ENCODE results near the gene PRAMEF13.
"Not testable (repeated sequence)": the region's sequence is repeated elsewhere in the genome, so short reads cannot be mapped to it uniquely, and the experiment has no call there.

The PRAMEF13 gene

DNA sequence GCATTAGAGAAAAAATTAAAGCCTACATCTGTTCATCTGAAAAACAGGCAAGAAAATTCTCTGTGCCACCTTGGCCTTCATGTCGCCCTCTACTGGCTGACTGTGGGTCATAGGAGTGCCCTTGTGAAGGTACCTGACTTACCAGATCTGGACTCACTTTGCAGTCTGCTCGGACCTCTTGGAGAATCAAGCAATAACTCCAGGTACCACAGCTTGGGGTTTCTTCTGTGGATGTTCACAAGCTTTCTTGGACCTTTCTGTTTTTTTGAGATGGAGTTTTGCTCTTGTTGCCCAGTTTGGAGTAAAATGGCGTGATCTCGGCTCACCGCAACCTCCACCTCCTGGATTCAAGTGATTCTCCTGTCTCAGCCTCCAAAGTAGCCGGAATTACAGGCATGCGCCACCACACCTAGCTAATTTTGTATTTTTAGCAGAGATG lies 27.2 kb upstream of the PRAMEF13 start:
- Histone ChIP-seq H3K4me3 (no peak overlapping the region), H3K27ac (no peak overlapping the region), H3K4me2 (no peak overlapping the region), H3K9me3 (replicated peaks in 1 of 11) (no peaks in the 10 kb centered on the region), H3K4me1 (no peaks in the 10 kb centered on the region), H3K36me3 (no peaks in the 10 kb centered on the region), H3K9ac (no peak overlapping the region), H3K27me3 (no peaks in the 10 kb centered on the region), H4K20me1 (no peaks in the 10 kb centered on the region)
- TF ChIP-seq Cebpa-rat (IDR thresholded peaks at IDR 0.05), result no peak

DNA sequence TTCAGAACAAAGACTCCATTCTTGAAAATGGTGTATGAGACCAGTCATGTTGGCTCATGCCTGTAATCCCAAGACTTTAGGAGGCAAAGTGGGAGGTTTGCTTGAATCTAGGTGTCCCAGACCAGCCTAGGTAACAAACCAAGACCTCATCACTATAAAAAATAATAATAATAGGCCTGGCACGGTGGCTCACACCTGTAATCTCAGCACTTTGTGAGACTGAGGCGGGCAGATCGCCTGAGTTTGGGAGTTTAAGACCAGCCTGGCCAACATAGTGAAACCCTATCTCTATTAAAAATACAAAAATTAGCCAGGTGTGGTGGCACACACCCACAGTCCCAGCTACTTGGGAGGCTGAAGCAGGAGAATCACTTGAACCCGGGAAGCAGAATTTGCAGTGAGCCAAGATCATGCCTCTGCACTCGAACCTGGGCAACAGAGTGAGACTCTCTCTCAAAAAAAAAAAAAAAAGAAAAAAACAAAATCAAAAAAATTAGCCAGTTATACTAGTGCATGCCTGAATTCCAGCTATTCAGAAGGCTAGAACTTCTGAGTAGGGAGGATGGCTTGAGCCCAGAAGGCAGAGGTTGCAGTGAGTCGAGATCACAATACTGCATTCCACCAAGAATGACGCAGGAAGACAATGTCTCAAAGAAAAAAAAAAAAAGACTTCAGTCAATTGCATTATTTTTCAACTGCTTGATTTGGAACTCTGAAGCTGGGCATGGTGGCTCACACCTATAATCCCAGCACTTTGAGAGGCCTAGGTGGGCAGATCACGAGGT lies 26.3 kb upstream of the PRAMEF13 start:
- H3K4me1 ChIP-seq; H3K9me3 ChIP-seq (replicated peaks in 1 of 11); H4K20me1 ChIP-seq; H3K27me3 ChIP-seq; H3K9ac ChIP-seq; H3K4me2 ChIP-seq; H3K36me3 ChIP-seq; H3K27ac ChIP-seq; H3K4me3 ChIP-seq: not testable (repeated sequence)

DNA sequence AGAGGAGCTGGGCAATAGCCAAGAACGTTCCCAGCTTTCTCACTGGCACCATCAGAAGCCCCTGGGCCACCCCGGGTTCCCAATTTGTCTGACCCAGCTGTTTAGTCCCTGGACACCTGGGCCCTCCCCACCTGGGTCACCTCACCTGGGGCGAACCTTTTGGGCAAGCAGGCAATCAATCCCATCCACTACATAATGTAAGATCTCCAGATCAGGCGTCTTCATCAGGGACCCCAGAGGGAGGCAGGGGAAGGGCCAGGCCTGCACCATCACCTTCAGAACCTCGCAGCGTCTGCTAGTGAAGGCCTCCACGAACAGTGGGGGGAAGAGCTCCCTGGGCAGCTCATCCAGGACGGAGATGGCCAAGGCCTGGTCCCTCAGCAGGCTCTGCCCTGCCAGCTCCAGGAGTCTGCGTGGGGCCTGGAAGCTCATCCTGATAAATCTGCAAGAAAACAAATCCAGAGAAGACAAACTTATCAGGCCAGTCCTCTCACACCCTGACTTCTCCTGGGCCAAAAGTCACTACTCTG lies 24.5 kb upstream of the PRAMEF13 start, which contains the start of gene PRAMEF18:
TSS of gene PRAMEF18 (minus strand) at position 480 of the 530 bp plus-strand sequence. CDS start at position 432, 48 bp downstream.
- H3K9ac ChIP-seq; H3K9me3 ChIP-seq (replicated peaks in 1 of 11); H3K4me2 ChIP-seq; H4K20me1 ChIP-seq; H3K27me3 ChIP-seq; H3K36me3 ChIP-seq; H3K4me1 ChIP-seq; H3K4me3 ChIP-seq; H3K27ac ChIP-seq: not testable (repeated sequence)

DNA sequence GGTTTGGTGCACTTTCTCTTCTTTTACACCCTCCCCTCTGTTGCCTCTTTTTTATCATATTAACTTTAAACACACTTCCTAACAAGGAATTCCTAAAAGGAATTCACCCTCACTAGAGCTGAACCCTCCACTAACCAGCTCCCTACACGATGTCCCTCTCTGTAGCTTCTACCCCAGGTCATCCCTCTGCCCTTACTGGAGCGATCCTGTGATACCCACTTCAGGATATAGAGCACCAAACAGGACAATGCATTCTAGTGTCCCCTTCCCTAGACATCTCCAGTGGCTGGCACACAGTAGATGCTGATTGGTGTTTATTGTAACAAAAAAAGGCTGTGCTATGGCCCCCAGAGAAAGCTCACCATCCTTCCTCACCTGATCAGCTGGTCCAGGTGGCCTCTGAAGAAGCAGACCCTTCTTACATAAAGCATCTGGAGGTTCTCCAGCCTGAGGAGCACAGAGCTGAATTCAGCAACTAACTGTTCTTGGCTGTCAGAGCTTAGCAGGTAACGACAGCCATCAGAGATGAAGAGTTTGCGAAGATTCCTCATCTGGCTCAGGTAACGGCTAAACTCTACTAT lies 23.4 kb upstream of the PRAMEF13 start:
- Histone ChIP-seq H3K36me3 (no peaks in the 10 kb centered on the region), H3K27me3 (no peaks in the 10 kb centered on the region), H3K4me1 (no peaks in the 10 kb centered on the region), H3K27ac (no peak overlapping the region), H4K20me1 (no peaks in the 10 kb centered on the region), H3K4me3 (no peak overlapping the region), H3K9me3 (replicated peaks in 1 of 11) (no peaks in the 10 kb centered on the region), H3K9ac (no peak overlapping the region), H3K4me2 (no peak overlapping the region)
- no peak for TF ChIP-seq Cebpa-rat (IDR thresholded peaks at IDR 0.05)

DNA sequence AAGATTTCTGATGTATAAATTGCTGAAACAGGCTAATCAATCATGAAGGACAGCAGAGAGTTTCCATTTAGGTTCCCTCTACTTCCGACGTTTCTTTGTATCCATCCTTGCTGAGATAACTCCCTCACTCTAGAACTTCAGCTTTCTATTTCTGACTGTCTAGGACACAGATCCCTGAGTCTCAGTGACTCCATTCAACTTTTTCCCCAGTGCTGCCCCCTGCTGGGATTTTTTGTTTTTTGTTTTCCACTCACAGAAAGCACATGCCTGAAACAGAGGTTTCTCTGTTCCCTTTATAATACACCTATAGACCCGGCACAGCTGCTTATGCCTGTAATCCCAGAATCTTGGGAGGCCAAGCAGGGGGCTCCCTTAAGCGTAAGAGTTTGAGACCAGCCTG lies 21.6 kb upstream of the PRAMEF13 start:
- not testable (repeated sequence) for H3K9me3 ChIP-seq (replicated peaks in 1 of 11); H3K27me3 ChIP-seq; H3K36me3 ChIP-seq; H3K9ac ChIP-seq; H3K4me3 ChIP-seq; H3K4me1 ChIP-seq; H4K20me1 ChIP-seq; H3K4me2 ChIP-seq; H3K27ac ChIP-seq

DNA sequence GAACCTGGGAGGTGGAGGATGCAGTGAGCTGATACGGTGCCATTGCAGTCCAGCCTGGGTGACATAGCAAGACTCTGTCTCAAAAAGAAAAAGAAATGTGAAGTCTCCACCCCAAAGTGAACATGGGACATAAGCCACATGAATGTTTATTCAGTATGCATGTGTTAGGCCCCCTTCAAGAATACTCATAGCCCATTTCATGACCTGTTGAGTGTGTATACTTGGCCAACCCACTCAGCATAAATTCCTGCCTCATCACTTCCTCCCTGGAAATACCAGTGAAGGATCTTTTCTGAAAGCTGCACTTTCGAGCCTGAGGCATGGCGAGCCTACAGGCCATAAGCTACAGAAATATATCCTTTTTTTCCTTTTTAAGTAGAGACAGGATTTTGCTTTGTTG lies 18.0 kb upstream of the PRAMEF13 start:
- H3K9ac ChIP-seq; H3K4me1 ChIP-seq; H3K36me3 ChIP-seq; H3K9me3 ChIP-seq (replicated peaks in 1 of 11); H3K4me2 ChIP-seq; H3K27me3 ChIP-seq; H3K27ac ChIP-seq; H4K20me1 ChIP-seq; H3K4me3 ChIP-seq: not testable (repeated sequence)

DNA sequence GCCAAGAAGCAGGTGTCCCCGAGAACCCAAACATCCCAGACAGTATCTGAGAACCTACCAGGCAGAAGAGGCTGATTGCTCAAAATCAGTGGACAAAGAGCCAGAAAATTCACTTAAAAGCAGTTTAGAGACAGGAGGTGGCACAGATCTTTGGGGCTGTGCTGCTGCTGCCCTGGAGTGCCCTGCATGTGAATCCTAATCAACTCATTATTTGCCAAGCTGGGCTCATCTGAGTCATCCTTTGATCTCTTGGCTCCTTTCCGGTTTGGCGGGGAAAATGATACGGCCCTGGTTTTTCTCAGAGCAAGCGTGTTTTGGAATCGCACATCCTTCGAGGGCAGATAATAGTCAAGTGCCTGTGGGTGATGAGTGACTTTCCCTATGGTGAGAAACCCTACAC lies 15.4 kb upstream of the PRAMEF13 start:
- not testable (repeated sequence) for H3K4me1 ChIP-seq; H3K9me3 ChIP-seq (replicated peaks in 1 of 11)

DNA sequence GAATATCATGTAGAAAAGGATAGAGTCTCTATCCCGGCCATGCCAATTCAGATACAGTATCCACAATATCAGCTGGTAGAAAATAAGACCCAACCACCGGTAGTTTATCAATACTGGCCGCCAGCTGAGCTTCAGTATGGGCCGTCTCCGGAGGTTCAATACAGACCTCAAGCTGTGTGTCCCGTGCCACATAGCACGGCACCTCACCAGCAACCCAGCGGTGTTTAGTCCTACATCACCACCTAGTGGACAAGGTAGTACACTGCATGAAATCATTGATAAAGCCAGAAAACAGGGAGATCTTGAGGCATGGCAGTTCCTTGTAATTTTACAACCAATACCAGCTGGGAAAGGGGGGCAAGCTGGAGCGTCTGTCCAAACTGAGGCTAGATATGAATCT lies 7.5 kb upstream of the PRAMEF13 start:
- H4K20me1 ChIP-seq; H3K4me3 ChIP-seq; H3K36me3 ChIP-seq; H3K9me3 ChIP-seq (replicated peaks in 1 of 11); H3K4me2 ChIP-seq; H3K27me3 ChIP-seq; H3K4me1 ChIP-seq; H3K9ac ChIP-seq; H3K27ac ChIP-seq: not testable (repeated sequence)

More for the DNA sequence above, 15.4 kb upstream of the PRAMEF13 start:
- not testable (repeated sequence) for H3K4me2 ChIP-seq, H3K4me3 ChIP-seq, H3K27me3 ChIP-seq, H3K36me3 ChIP-seq, H3K27ac ChIP-seq, H4K20me1 ChIP-seq, H3K9ac ChIP-seq

DNA sequence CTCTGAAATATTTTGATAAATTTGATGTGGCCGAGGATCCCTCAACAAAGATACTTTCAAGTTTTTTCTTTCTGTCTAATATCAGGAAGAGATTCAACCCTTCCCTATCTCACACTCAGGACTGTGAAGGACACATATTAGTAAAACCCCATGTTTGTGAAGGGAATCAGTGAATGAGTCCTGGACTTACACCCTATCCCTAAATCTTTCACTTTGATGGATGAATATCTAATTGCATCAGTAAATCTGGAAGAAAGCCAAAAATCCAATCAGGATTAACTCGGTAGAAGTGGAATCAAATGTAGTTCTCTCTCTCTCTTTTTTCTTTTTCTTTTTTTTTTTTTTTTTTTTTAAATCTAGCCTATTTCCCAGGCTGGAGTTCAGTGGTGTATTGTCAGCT lies 29.7 kb downstream of the PRAMEF13 start, which contains the start of gene PRAMEF9:
TSS of gene PRAMEF9 (plus strand) at position 301 of the 400 bp plus-strand sequence. CDS start 3,433 bp downstream, outside the sequence.
- H3K27me3 ChIP-seq; H3K9me3 ChIP-seq (replicated peaks in 1 of 11); H3K4me2 ChIP-seq; H3K36me3 ChIP-seq; H4K20me1 ChIP-seq; H3K4me1 ChIP-seq; H3K9ac ChIP-seq; H3K4me3 ChIP-seq; H3K27ac ChIP-seq: not testable (repeated sequence)

DNA sequence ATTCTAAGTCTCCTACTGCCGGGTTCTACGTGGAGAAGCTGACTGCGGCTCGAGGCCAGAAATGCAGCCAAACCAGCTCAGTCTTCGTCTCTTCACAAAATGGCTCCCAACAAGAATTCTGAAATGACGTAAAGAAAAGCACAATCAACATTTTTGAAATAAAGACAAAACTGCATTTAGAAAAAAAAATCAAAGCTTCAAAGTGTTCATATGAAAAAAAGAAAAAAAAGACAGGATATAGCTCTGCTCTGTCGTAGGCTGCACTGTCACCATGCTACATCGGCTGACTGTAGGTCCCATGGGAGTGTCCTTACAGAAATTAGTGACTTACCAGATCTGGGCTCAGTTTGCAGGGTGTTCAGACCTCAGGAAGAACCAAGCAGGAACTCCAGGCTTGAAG lies 35.7 kb downstream of the PRAMEF13 start, which contains the start of gene HNRNPCL4:
TSS of gene HNRNPCL4 (minus strand) at position 101 of the 400 bp plus-strand sequence. CDS start 164 bp downstream, outside the sequence.
- not testable (repeated sequence) for H3K4me3 ChIP-seq; H3K4me1 ChIP-seq; H3K9ac ChIP-seq; H3K4me2 ChIP-seq; H4K20me1 ChIP-seq; H3K9me3 ChIP-seq (replicated peaks in 1 of 11); H3K36me3 ChIP-seq; H3K27ac ChIP-seq; H3K27me3 ChIP-seq

DNA sequence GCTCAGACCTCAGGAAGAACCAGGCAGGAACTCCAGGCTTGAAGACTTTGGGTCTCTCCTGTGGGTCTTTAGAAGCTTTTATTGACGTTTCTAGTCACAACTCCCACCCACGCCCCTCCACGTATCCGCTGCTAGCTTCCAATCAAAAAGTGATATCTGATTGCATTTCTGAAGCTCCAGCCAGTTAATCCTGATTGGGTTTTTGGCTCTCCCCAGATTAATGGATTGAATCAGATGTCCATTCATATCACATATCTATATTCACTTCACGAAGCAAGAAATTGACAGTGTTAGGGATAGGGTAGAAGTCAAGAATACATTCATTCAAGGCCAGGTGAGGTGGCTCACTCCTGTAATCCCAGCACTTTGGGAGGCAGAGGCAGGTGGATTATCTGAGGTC lies 45.3 kb downstream of the PRAMEF13 start, which contains the start of gene PRAMEF26:
TSS of gene PRAMEF26 (minus strand) at position 101 of the 400 bp plus-strand sequence. CDS start 2,914 bp downstream, outside the sequence.
- H3K27me3 ChIP-seq; H3K27ac ChIP-seq; H4K20me1 ChIP-seq; H3K4me2 ChIP-seq; H3K9me3 ChIP-seq (replicated peaks in 1 of 11); H3K36me3 ChIP-seq; H3K4me3 ChIP-seq; H3K9ac ChIP-seq; H3K4me1 ChIP-seq: not testable (repeated sequence)
